Kidney epithelial cell (primary cell): Measurements from ENCODE around the gene AGBL4. TPM values are rescaled to one million over a fixed set of nuclear protein-coding genes. Genes with fewer than 3 reads are reported as not detected.

Experiments
- DNase-seq: peaks from one replicate; pipeline ENCODE4 v3.0.0-alpha.2; 2010; ENCODE audit warnings: low read depth
- H3K27me3 ChIP-seq: 2 replicates; pipeline ENCODE4 v1.6.0; 2011; ENCODE audit warnings: low read length; ENCODE audit not compliant: control insufficient read depth, insufficient read depth
- H3K36me3 ChIP-seq: 2 replicates; pipeline ENCODE4 v1.5.1; 2011; ENCODE audit warnings: low read length; ENCODE audit not compliant: control insufficient read depth, insufficient read depth
- H3K4me3 ChIP-seq: 2 replicates; pipeline ENCODE4 v1.5.1; 2011; ENCODE audit warnings: low read depth, mild to moderate bottlenecking, control low read depth, low read length
- total RNA-seq: library from RNA; depleted of rRNA; stranded (reverse); fragments of >200 nt; gene quantifications from 2 replicates; pipeline ENCODE4 v1.2.3, GENCODE V29; 2015
- TF ChIP-seq, protein P1 (sequence below): IDR thresholded peaks from 2 replicates; pipeline ENCODE4 v1.5.1; 2011; ENCODE audit warnings: mild to moderate bottlenecking, moderate library complexity, low read length, control low read depth, inconsistent platforms; ENCODE audit not compliant: insufficient read depth, poor library complexity, severe bottlenecking

Gene AGBL4
- total RNA-seq, 1 donor from 2014 or later: not detected

DNA sequence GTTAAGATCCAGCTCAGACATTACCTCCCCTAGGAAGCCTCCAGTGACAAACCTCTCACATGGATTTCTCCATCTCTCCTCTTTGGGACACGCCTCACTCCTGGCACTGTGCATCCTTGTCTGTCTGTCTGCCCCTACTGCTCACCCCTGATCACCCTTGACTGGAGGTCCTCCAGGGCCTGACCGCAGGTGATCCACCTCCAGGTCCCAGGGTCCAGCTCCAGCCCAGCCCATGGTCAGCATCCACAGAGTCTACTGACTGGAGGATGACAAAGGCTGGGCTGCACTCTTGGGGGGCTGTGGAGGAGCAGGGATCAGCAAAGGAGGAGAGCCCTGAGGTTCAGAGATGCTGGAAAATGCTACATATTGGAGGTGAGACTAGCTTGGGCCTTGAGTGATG lies 1312.8 kb downstream of the AGBL4 start:
- no peak for DNase-seq
- H3K36me3 ChIP-seq: no peaks in the 10 kb centered on the region
- no peaks in the 10 kb centered on the region for H3K27me3 ChIP-seq
- TF ChIP-seq, protein P1, sequence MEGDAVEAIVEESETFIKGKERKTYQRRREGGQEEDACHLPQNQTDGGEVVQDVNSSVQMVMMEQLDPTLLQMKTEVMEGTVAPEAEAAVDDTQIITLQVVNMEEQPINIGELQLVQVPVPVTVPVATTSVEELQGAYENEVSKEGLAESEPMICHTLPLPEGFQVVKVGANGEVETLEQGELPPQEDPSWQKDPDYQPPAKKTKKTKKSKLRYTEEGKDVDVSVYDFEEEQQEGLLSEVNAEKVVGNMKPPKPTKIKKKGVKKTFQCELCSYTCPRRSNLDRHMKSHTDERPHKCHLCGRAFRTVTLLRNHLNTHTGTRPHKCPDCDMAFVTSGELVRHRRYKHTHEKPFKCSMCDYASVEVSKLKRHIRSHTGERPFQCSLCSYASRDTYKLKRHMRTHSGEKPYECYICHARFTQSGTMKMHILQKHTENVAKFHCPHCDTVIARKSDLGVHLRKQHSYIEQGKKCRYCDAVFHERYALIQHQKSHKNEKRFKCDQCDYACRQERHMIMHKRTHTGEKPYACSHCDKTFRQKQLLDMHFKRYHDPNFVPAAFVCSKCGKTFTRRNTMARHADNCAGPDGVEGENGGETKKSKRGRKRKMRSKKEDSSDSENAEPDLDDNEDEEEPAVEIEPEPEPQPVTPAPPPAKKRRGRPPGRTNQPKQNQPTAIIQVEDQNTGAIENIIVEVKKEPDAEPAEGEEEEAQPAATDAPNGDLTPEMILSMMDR: no peak
- H3K4me3 ChIP-seq: no peak overlapping the region

DNA sequence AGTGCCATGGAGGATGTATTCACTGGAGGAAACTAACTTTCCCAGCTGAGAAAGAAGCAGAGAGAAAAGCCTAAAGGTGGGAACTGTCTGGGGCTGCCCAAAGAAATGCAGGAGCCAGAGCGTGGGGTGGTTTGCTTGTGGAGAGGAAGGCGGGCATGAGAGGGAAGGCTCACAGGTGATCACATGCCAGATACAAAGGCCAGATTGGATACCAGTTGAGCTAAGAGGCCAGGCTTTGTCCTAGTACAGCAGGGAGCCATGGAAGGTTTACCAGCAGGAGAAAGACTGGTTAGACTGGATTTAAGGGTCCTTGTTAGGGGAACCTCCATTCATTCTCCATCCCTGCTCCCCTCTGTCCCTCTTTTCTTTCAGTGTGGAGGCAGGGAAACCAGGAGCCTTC lies 1313.4 kb downstream of the AGBL4 start:
- H3K27me3 ChIP-seq: no peaks in the 10 kb centered on the region
- TF ChIP-seq, protein P1: no peak
- no peak overlapping the region for H3K4me3 ChIP-seq
- no peak for DNase-seq
- no peaks in the 10 kb centered on the region for H3K36me3 ChIP-seq

DNA sequence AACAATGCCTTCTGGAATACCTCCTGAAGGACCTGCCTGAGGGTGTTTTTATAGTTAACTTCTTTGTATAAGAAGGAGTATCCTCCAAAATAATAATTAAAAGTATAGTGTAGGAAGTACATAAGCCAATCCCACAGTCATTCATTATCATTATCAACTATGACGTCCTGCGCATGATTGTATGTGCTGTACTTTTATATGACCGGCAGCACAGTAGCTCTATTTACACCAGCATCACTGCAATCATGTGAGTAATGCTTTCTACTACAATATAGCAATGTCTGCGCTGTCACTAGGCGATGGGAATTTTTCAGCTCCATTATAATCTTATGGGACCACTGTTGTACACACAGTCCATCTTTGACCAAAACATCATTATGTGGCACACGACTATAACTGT lies 1319.0 kb downstream of the AGBL4 start:
- TF ChIP-seq, protein P1: no peak
- H3K36me3 ChIP-seq: no peaks in the 10 kb centered on the region
- H3K4me3 ChIP-seq: no peak overlapping the region
- DNase-seq: no peak
- H3K27me3 ChIP-seq: no peaks in the 10 kb centered on the region

DNA sequence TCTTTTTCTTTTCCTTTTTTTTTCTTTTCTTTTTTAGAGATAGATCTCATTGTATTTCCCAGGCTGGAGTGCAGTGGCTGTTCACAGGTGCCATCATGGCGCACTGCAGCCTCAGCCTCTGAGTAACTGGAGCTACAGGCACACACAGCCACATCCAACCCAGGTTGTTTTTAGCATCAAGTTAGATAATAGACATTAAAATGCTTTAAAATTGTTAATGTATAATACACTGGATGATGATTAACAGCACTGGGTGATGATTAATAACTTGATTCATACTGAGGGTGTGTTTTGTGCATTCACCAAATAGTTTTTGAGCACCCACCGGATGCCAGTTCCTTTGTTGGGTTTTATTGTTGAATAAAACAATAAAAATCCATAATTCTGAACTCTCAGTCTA lies 1322.3 kb downstream of the AGBL4 start:
- H3K27me3 ChIP-seq: no peaks in the 10 kb centered on the region
- DNase-seq: no peak
- TF ChIP-seq, protein P1: no peak
- H3K4me3 ChIP-seq: no peak overlapping the region
- no peaks in the 10 kb centered on the region for H3K36me3 ChIP-seq

DNA sequence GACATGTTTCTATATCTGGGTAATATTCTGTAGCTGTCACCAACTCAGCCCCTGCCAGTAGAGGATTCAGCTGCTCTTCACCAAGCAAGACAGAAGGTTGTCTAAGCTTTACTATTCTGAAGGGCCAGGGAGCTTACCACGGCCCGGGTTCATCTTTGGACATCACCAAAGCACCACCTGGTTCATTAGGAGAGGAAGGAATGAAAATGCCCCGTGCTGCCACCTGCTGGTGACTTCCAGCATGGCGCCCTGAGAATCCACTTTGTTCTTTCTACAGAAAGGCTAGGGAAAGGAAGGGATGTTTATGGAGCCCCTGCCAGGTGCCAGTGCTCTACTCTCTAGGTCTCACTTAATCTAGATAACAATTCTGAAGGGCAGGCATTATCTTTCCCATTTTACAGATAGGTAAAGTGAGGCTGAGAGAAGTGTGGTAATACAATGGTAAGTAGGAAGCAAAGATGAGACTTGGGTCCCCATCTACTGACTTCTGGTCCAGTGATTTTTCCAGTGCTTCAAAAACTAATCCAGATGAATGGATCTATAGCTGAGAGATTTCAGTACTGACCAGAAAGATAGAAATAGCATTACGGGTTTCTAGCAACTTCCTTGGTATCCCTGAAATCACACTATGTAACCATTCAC lies 1326.6 kb downstream of the AGBL4 start:
- no peak overlapping the region for H3K4me3 ChIP-seq
- DNase-seq: no peak
- TF ChIP-seq, protein P1: peak; percentile 92
- H3K27me3 ChIP-seq: no peaks in the 10 kb centered on the region
- no peaks in the 10 kb centered on the region for H3K36me3 ChIP-seq

DNA sequence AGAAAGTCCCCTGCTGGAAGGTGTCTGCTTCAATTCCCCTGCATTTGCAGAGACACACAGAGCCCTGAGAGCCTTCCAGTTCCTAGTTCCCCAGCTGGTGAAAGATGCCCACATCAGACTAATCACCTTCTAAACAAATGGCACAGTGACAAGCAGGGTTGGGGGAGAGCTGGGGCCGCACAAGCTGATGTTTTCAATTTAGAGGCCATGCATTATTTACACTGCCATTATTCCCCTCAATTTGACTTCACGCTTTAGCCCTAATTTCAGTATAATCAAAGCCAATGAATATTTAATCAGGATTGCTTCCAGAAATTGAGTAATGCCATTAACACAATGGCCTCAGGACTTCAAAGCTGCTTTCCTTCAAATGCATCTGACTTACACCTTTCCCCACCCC lies 1328.6 kb downstream of the AGBL4 start:
- no peak for DNase-seq
- no peaks in the 10 kb centered on the region for H3K36me3 ChIP-seq
- H3K4me3 ChIP-seq: no peak overlapping the region
- no peaks in the 10 kb centered on the region for H3K27me3 ChIP-seq
- TF ChIP-seq, protein P1: no peak
